Neural cell (in vitro differentiated cells): Measurements from ENCODE around the gene LRRC56. TPM values are rescaled to one million over a fixed set of nuclear protein-coding genes. Genes with fewer than 3 reads are reported as not detected.

Experiments used
- H2AFZ ChIP-seq: fragments of 200-600, 300-800 bp; sonication (generic), shearing (Covaris generic); 2 replicates; pipeline ENCODE4 v1.6.0; 2014; ENCODE audit warnings: low read depth, mild to moderate bottlenecking, antibody characterized with exemption, low read length, moderate library complexity
- H3F3A ChIP-seq: fragments of 200-600 bp; shearing (Covaris generic); 2 replicates; pipeline ENCODE4 v1.6.1; 2016; ENCODE audit warnings: mild to moderate bottlenecking, moderate library complexity, mixed read lengths, antibody characterized with exemption, low read length; ENCODE audit not compliant: insufficient read depth, poor library complexity, severe bottlenecking
- H3K27ac ChIP-seq: fragments of 200-600, 300-800 bp; sonication (generic), shearing (Covaris generic); 2 replicates; pipeline ENCODE4 v1.5.1; 2014; ENCODE audit warnings: mild to moderate bottlenecking, low read length, moderate library complexity
- H3K27me3 ChIP-seq: fragments of 300-800, 200-600 bp; sonication (generic), shearing (Covaris generic); 2 replicates; pipeline ENCODE4 v1.6.0; 2014; ENCODE audit warnings: mild to moderate bottlenecking, low read depth, low read length, moderate library complexity; ENCODE audit not compliant: insufficient read depth
- H3K36me3 ChIP-seq: fragments of 300-800, 200-600 bp; sonication (generic), shearing (Covaris generic); 2 replicates; pipeline ENCODE4 v1.5.1; 2014; ENCODE audit warnings: mild to moderate bottlenecking, antibody characterized with exemption, low read length, moderate library complexity; ENCODE audit not compliant: insufficient read depth
- H3K4me2 ChIP-seq: fragments of 300-800, 200-600 bp; sonication (generic), shearing (Covaris generic); 2 replicates; pipeline ENCODE4 v1.6.0; 2014; ENCODE audit warnings: mild to moderate bottlenecking, low read length
- H3K4me3 ChIP-seq: fragments of 300-800, 200-600 bp; sonication (generic), shearing (Covaris generic); 2 replicates; pipeline ENCODE4 v1.5.1; 2014; ENCODE audit warnings: mild to moderate bottlenecking, low read length, moderate library complexity
- H3K79me2 ChIP-seq: fragments of 200-600 bp; shearing (Covaris generic); replicated peaks from 2 replicates; pipeline ENCODE4 v1.6.0; 2014; ENCODE audit warnings: mild to moderate bottlenecking, low read length, moderate library complexity; ENCODE audit not compliant: insufficient read depth
- H3K9ac ChIP-seq: fragments of 300-800, 200-600 bp; sonication (generic), shearing (Covaris generic); 2 replicates; pipeline ENCODE4 v1.6.1; 2016; ENCODE audit warnings: mild to moderate bottlenecking, low read length, mixed read lengths
- H3K9me2 ChIP-seq: fragments of 200-600 bp; shearing (Covaris generic); 2 replicates; pipeline ENCODE4 v1.6.1; 2016; ENCODE audit warnings: mild to moderate bottlenecking, low read length, mixed read lengths; ENCODE audit not compliant: insufficient read depth
- H3K9me3 ChIP-seq: fragments of 200-600, 300-800 bp; sonication (generic), shearing (Covaris generic); 2 replicates; pipeline ENCODE4 v1.6.1; 2016; ENCODE audit warnings: mild to moderate bottlenecking, mixed run types, low read length, moderate library complexity, mixed read lengths
- H4K20me1 ChIP-seq: fragments of 200-600 bp; shearing (Covaris generic); 2 replicates; pipeline ENCODE4 v1.6.1; 2016; ENCODE audit warnings: mild to moderate bottlenecking, mixed run types; ENCODE audit not compliant: insufficient read depth
- CTCF ChIP-seq: fragments of 450-650 bp; IDR thresholded peaks from 2 replicates; pipeline ENCODE4 v1.5.1; 2014; ENCODE audit warnings: antibody characterized with exemption, mild to moderate bottlenecking, moderate library complexity; ENCODE audit not compliant: poor library complexity, severe bottlenecking
- EP300 ChIP-seq: fragments of 450-650 bp; conservative IDR thresholded peaks from 2 replicates; pipeline ENCODE4 v1.6.1; 2014; ENCODE audit warnings: antibody characterized with exemption, mild to moderate bottlenecking, moderate library complexity; ENCODE audit not compliant: poor library complexity, severe bottlenecking
- EZH2 ChIP-seq: fragments of 200-600, 300-800 bp; shearing (Covaris generic), sonication (generic); IDR thresholded peaks from 2 replicates; pipeline ENCODE4 v1.6.1; 2014; ENCODE audit warnings: antibody characterized with exemption, low read length, borderline replicate concordance, mild to moderate bottlenecking; ENCODE audit not compliant: insufficient read depth, poor library complexity, severe bottlenecking
- MXI1 ChIP-seq: fragments of 450-650 bp; conservative IDR thresholded peaks from 2 replicates; pipeline ENCODE4 v1.6.1; 2014; ENCODE audit warnings: antibody characterized with exemption, mild to moderate bottlenecking; ENCODE audit not compliant: poor library complexity, severe bottlenecking
- POLR2AphosphoS5 ChIP-seq: IDR thresholded peaks from 2 replicates; pipeline ENCODE4 v1.6.1; 2012
- RAD21 ChIP-seq: fragments of 450-650 bp; conservative IDR thresholded peaks from 2 replicates; pipeline ENCODE4 v1.6.1; 2014; ENCODE audit warnings: antibody characterized with exemption, mild to moderate bottlenecking, moderate library complexity
- REST ChIP-seq: IDR thresholded peaks from 2 replicates; pipeline ENCODE4 v1.6.1; 2012; ENCODE audit warnings: borderline replicate concordance
- SMC3 ChIP-seq: fragments of 450-650 bp; conservative IDR thresholded peaks from 2 replicates; pipeline ENCODE4 v1.6.1; 2014; ENCODE audit warnings: antibody characterized with exemption, mild to moderate bottlenecking, moderate library complexity; ENCODE audit not compliant: poor library complexity
- TAF1 ChIP-seq: IDR thresholded peaks from 2 replicates; pipeline ENCODE4 v1.6.1; 2012; ENCODE audit warnings: low read depth
- polyA plus RNA-seq: library from polyadenylated mRNA; depleted of rRNA; stranded (reverse); fragments of >200 nt; gene quantifications from 2 replicates; pipeline ENCODE4 v1.2.3, GENCODE V29; 2014

LRRC56 gene
- polyA plus RNA-seq, 1 donor from 2014 or later = 0.76 TPM

- Histone ChIP-seq H3K27ac (no peak overlapping the region), H3K9me2 (no peaks in the 10 kb centered on the region), H4K20me1 (no peaks in the 10 kb centered on the region), H3K4me3 (no peak overlapping the region), H2AFZ (no peak overlapping the region), H3K27me3 (no peaks in the 10 kb centered on the region), H3K36me3 (no peaks in the 10 kb centered on the region), H3K4me2 (no peak overlapping the region), H3F3A (no peaks in the 10 kb centered on the region), H3K79me2 (no peaks in the 10 kb centered on the region), H3K9ac (no peak overlapping the region), H3K9me3 (no peaks in the 10 kb centered on the region)
- TF ChIP-seq REST = no peak
- no peak for TF ChIP-seq TAF1
- TF ChIP-seq MXI1 = no peak
- no peak for TF ChIP-seq EZH2
- TF ChIP-seq RAD21 = no peak
- no peak for TF ChIP-seq POLR2AphosphoS5
- no peak for TF ChIP-seq EP300
- no peak for TF ChIP-seq CTCF
- TF ChIP-seq SMC3 = no peak
Observed at GRCh38 chr11:528815-529727, 8.3 kb upstream of the LRRC56 start.

GRCh38 chr11:529728-530411 lies 7.5 kb upstream of the LRRC56 start:
- no peak overlapping the region for H3K9ac ChIP-seq
- no peaks in the 10 kb centered on the region for H3F3A ChIP-seq
- H2AFZ ChIP-seq = no peak overlapping the region
- TF ChIP-seq SMC3 = no peak
- no peak for TF ChIP-seq EP300
- no peak for TF ChIP-seq REST
- TF ChIP-seq MXI1 = no peak
- TF ChIP-seq RAD21 = no peak
- no peak for TF ChIP-seq CTCF
- TF ChIP-seq EZH2 = no peak
- no peak for TF ChIP-seq TAF1
- TF ChIP-seq POLR2AphosphoS5 = no peak
- peaks cover 7% of the 10 kb centered on the region for H3K79me2 ChIP-seq
- no peak overlapping the region for H3K4me2 ChIP-seq
- no peak overlapping the region for H3K4me3 ChIP-seq
- no peaks in the 10 kb centered on the region for H3K36me3 ChIP-seq
- no peaks in the 10 kb centered on the region for H4K20me1 ChIP-seq
- no peaks in the 10 kb centered on the region for H3K9me2 ChIP-seq
- no peak overlapping the region for H3K27ac ChIP-seq
- no peaks in the 10 kb centered on the region for H3K27me3 ChIP-seq
- H3K9me3 ChIP-seq = no peaks in the 10 kb centered on the region
